Stimulated activated naive B cell treated with anti-CD40 and anti-IgM and Interleukin-4, amounts not matched to agents 10 μg/mL and 1 μg/mL and 100 μg/mL, for 72 hours (primary cell): Measurements from ENCODE around the gene GIGYF1.
"Not testable (repeated sequence)": the region's sequence is repeated elsewhere in the genome, so short reads cannot be mapped to it uniquely, and the experiment has no call there.

Experiments used
- ATAC-seq, 2 donors: fragments of 150-1000 bp; cut with Tn5 transposase; replicated peaks; 2 replicates each; pipeline ENCODE4 v1.10.0; 2021; ENCODE audit warnings: moderate library complexity in 1 of 2
- DNase-seq: peaks from one replicate; pipeline ENCODE4 v3.0.0; 2021
- H3K27ac Mint-ChIP-seq: one replicate; pipeline ENCODE4 v1.8.0; 2022; ENCODE audit warnings: mild to moderate bottlenecking, mixed read lengths
- H3K27me3 Mint-ChIP-seq, 2 donors: one replicate each; pipeline ENCODE4 v1.8.0; 2022; ENCODE audit warnings: mixed read lengths in 2 of 2
- H3K36me3 Mint-ChIP-seq, 2 donors: one replicate each; pipeline ENCODE4 v1.8.0; 2022; ENCODE audit warnings: mixed read lengths in 2 of 2, mild to moderate bottlenecking in 1 of 2
- H3K4me1 Mint-ChIP-seq, 2 donors: one replicate each; pipeline ENCODE4 v1.8.0; 2022; ENCODE audit warnings: mixed read lengths in 2 of 2, mild to moderate bottlenecking in 1 of 2
- H3K4me3 Mint-ChIP-seq, 2 donors: one replicate each; pipeline ENCODE4 v1.8.0; 2022; ENCODE audit warnings: mild to moderate bottlenecking in 2 of 2, mixed read lengths in 2 of 2, moderate library complexity in 1 of 2
- H3K9me3 Mint-ChIP-seq, 2 donors: one replicate each; pipeline ENCODE4 v1.8.0; 2022; ENCODE audit warnings: mixed read lengths in 2 of 2, mild to moderate bottlenecking in 1 of 2

GIGYF1 gene

GRCh38 chr7:100694098-100694745 lies at the start of gene GIGYF1:
Gene GIGYF1 (minus strand): TSS chr7:100694250. CDS start chr7:100688238, 6,012 bp downstream.
- ATAC-seq, result peak; percentile 48 to 58
- H3K9me3 Mint-ChIP-seq, result no peaks in the 10 kb centered on the region
- peaks cover 35 to 47% of the 10 kb centered on the region in 2 donors for H3K4me1 Mint-ChIP-seq
- DNase-seq, result peak; percentile 60
- H3K27me3 Mint-ChIP-seq, result peaks cover 0 to 2% of the 10 kb centered on the region in 2 donors
- peak within 1 kb of the TSS; percentile 96 for H3K27ac Mint-ChIP-seq
- H3K36me3 Mint-ChIP-seq, result peaks cover 5 to 16% of the 10 kb centered on the region in 2 donors
- peak within 1 kb of the TSS; percentile 96 to 98 for H3K4me3 Mint-ChIP-seq

GRCh38 chr7:100739934-100740333 lies 45.9 kb upstream of the GIGYF1 start:
- H3K9me3 Mint-ChIP-seq, result peaks cover 0 to 4% of the 10 kb centered on the region in 2 donors
- peaks cover 0 to 2% of the 10 kb centered on the region in 2 donors for H3K36me3 Mint-ChIP-seq
- DNase-seq, result no peak
- no peak for ATAC-seq
- no peak overlapping the region for H3K4me3 Mint-ChIP-seq
- H3K4me1 Mint-ChIP-seq, result peaks cover 0 to 2% of the 10 kb centered on the region in 2 donors
- peaks cover 2 to 4% of the 10 kb centered on the region in 2 donors for H3K27me3 Mint-ChIP-seq
- H3K27ac Mint-ChIP-seq, result no peak overlapping the region

GRCh38 chr7:100736671-100737070 lies 42.6 kb upstream of the GIGYF1 start:
- H3K4me1 Mint-ChIP-seq, result peaks cover 0 to 2% of the 10 kb centered on the region in 2 donors
- no peaks in the 10 kb centered on the region for H3K9me3 Mint-ChIP-seq
- no peak overlapping the region for H3K4me3 Mint-ChIP-seq
- H3K36me3 Mint-ChIP-seq, result no peaks in the 10 kb centered on the region
- peaks cover 6 to 9% of the 10 kb centered on the region in 2 donors for H3K27me3 Mint-ChIP-seq
- ATAC-seq, result no peak
- H3K27ac Mint-ChIP-seq, result no peak overlapping the region
- DNase-seq, result no peak

GRCh38 chr7:100735730-100736129 lies 41.7 kb upstream of the GIGYF1 start:
- Mint-ChIP-seq H3K4me3 (no peak overlapping the region), H3K27ac (no peak overlapping the region), H3K27me3 (peaks cover 6 to 9% of the 10 kb centered on the region in 2 donors), H3K4me1 (peaks cover 0 to 2% of the 10 kb centered on the region in 2 donors), H3K9me3 (no peaks in the 10 kb centered on the region), H3K36me3 (no peaks in the 10 kb centered on the region)
- no peak for DNase-seq
- ATAC-seq, result no peak

- Mint-ChIP-seq H3K9me3 (no peaks in the 10 kb centered on the region), H3K36me3 (no peaks in the 10 kb centered on the region), H3K4me3 (no peak overlapping the region), H3K27ac (no peak overlapping the region), H3K27me3 (peaks cover 22 to 24% of the 10 kb centered on the region in 2 donors), H3K4me1 (peaks cover 0 to 2% of the 10 kb centered on the region in 2 donors)
- DNase-seq, result no peak
- ATAC-seq, result peak in 1 of 2 donors; percentile 61
These were observed 38.0 kb upstream of the GIGYF1 start for GRCh38 chr7:100731937-100732636.

GRCh38 chr7:100730136-100730800 lies 36.2 kb upstream of the GIGYF1 start:
- Mint-ChIP-seq H3K36me3 (no peaks in the 10 kb centered on the region), H3K27me3 (peaks cover 25 to 26% of the 10 kb centered on the region in 2 donors), H3K4me3 (no peak overlapping the region), H3K9me3 (no peaks in the 10 kb centered on the region), H3K4me1 (peaks cover 2 to 4% of the 10 kb centered on the region in 2 donors), H3K27ac (no peak overlapping the region)
- DNase-seq (no peak), ATAC-seq (no peak)

- Mint-ChIP-seq H3K9me3 (no peaks in the 10 kb centered on the region), H3K27ac (no peak overlapping the region), H3K36me3 (no peaks in the 10 kb centered on the region), H3K4me1 (peaks cover 6 to 14% of the 10 kb centered on the region in 2 donors), H3K4me3 (no peak overlapping the region), H3K27me3 (peaks cover 31 to 36% of the 10 kb centered on the region in 2 donors)
- ATAC-seq (no peak), DNase-seq (no peak)
These were observed 34.1 kb upstream of the GIGYF1 start for GRCh38 chr7:100728196-100728595.

GRCh38 chr7:100726996-100727761 lies 33.1 kb upstream of the GIGYF1 start:
- ATAC-seq, result no peak
- H3K4me1 Mint-ChIP-seq, result peaks cover 4 to 14% of the 10 kb centered on the region in 2 donors
- no peaks in the 10 kb centered on the region for H3K36me3 Mint-ChIP-seq
- no peaks in the 10 kb centered on the region for H3K9me3 Mint-ChIP-seq
- peaks cover 41 to 46% of the 10 kb centered on the region in 2 donors for H3K27me3 Mint-ChIP-seq
- DNase-seq, result no peak
- no peak overlapping the region for H3K27ac Mint-ChIP-seq
- no peak overlapping the region for H3K4me3 Mint-ChIP-seq

GRCh38 chr7:100724364-100724763 lies 30.3 kb upstream of the GIGYF1 start:
- DNase-seq, H3K9me3 Mint-ChIP-seq, H3K4me3 Mint-ChIP-seq, H3K36me3 Mint-ChIP-seq, H3K27ac Mint-ChIP-seq, ATAC-seq: not testable (repeated sequence)
- peaks cover 5 to 19% of the 10 kb centered on the region in 2 donors for H3K4me1 Mint-ChIP-seq
- H3K27me3 Mint-ChIP-seq, result peaks cover 59 to 72% of the 10 kb centered on the region in 2 donors

- DNase-seq, result no peak
- Mint-ChIP-seq H3K27ac (no peak overlapping the region), H3K4me3 (no peak overlapping the region), H3K36me3 (peaks cover 3 to 8% of the 10 kb centered on the region in 2 donors), H3K9me3 (peaks cover 3 to 4% of the 10 kb centered on the region in 2 donors), H3K27me3 (peaks cover 63 to 77% of the 10 kb centered on the region in 2 donors), H3K4me1 (peaks cover 5 to 19% of the 10 kb centered on the region in 2 donors)
- ATAC-seq, result no peak
These were observed 29.8 kb upstream of the GIGYF1 start for GRCh38 chr7:100723732-100724275.

- no peak for DNase-seq
- Mint-ChIP-seq H3K27me3 (peaks cover 58 to 77% of the 10 kb centered on the region in 2 donors), H3K9me3 (peaks cover 10 to 12% of the 10 kb centered on the region in 2 donors), H3K27ac (no peak overlapping the region), H3K36me3 (peaks cover 7 to 14% of the 10 kb centered on the region in 2 donors), H3K4me1 (peaks cover 5 to 19% of the 10 kb centered on the region in 2 donors), H3K4me3 (no peak overlapping the region)
- ATAC-seq, result no peak
These were observed 28.6 kb upstream of the GIGYF1 start for GRCh38 chr7:100722480-100723212.

GRCh38 chr7:100721505-100721812 lies 27.4 kb upstream of the GIGYF1 start:
- Mint-ChIP-seq H3K4me1 (peaks cover 5 to 19% of the 10 kb centered on the region in 2 donors), H3K36me3 (peaks cover 7 to 14% of the 10 kb centered on the region in 2 donors), H3K27me3 (peaks cover 51 to 74% of the 10 kb centered on the region in 2 donors), H3K27ac (no peak overlapping the region), H3K9me3 (peaks cover 10 to 12% of the 10 kb centered on the region in 2 donors), H3K4me3 (no peak overlapping the region)
- no peak for ATAC-seq
- DNase-seq, result no peak
